WTC11 (cell line): ENCODE results near the gene CTSG. TPM values are rescaled to one million over a fixed set of nuclear protein-coding genes. Genes with fewer than 3 reads are reported as not detected.
"Not testable (repeated sequence)": the region's sequence is repeated elsewhere in the genome, so short reads cannot be mapped to it uniquely, and the experiment has no call there.

Experiments used
- ATAC-seq: fragments of 200-7000 bp; cut with Tn5 transposase; 2 replicates; pipeline ENCODE4 v1.10.0; 2021; ENCODE audit warnings: mild to moderate bottlenecking, moderate library complexity
- CTCF ChIA-PET: fragments of 300-600 bp; sonication (Branson Sonifier 250); formaldehyde crosslinking; loops from one replicate; lab custom pipeline; 2021; ENCODE audit warnings: antibody characterized with exemption; lab: Charles Lee
- POLR2A ChIA-PET: fragments of 350-600 bp; sonication (Branson Sonifier 250); formaldehyde crosslinking; loops from one replicate; lab custom pipeline; 2021; ENCODE audit warnings: antibody characterized with exemption; lab: Charles Lee
- DNase-seq: peaks from one replicate; pipeline ENCODE4 v3.0.0; 2021; ENCODE audit warnings: low spot score
- H3K27ac Mint-ChIP-seq: 2 replicates; pipeline ENCODE4 v1.8.0; 2021; ENCODE audit warnings: mixed read lengths
- H3K27me3 Mint-ChIP-seq: 2 replicates; pipeline ENCODE4 v1.8.0; 2021; ENCODE audit warnings: low read depth, mild to moderate bottlenecking, moderate library complexity, mixed read lengths
- H3K36me3 Mint-ChIP-seq: 2 replicates; pipeline ENCODE4 v1.8.0; 2021; ENCODE audit warnings: mixed read lengths
- H3K4me1 Mint-ChIP-seq: 2 replicates; pipeline ENCODE4 v1.8.0; 2022; ENCODE audit warnings: mixed read lengths
- H3K4me3 Mint-ChIP-seq: 2 replicates; pipeline ENCODE4 v1.8.0; 2021; ENCODE audit warnings: mild to moderate bottlenecking, moderate library complexity, mixed read lengths
- H3K9me3 Mint-ChIP-seq: 2 replicates; pipeline ENCODE4 v1.8.0; 2021; ENCODE audit warnings: mixed read lengths
- JAZF1 ChIP-seq: fragments of 250-450 bp; sonication (Bioruptor Pico); IDR thresholded peaks from 2 replicates; pipeline ENCODE4 v1.9.0; 2021; ENCODE audit warnings: moderate library complexity, mild to moderate bottlenecking, inconsistent platforms
- KAT7 ChIP-seq: sonication (generic); formaldehyde crosslinking; IDR thresholded peaks from 2 replicates; pipeline ENCODE4 v1.8.1; 2023; ENCODE audit warnings: missing genetic modification reagents, mild to moderate bottlenecking, borderline replicate concordance
- MYBL2 ChIP-seq: sonication (generic); formaldehyde crosslinking; IDR thresholded peaks from 2 replicates; pipeline ENCODE4 v1.8.1; 2023; ENCODE audit warnings: mild to moderate bottlenecking, moderate library complexity, missing genetic modification reagents
- NR1H2 ChIP-seq: sonication (generic); formaldehyde crosslinking; IDR thresholded peaks from 2 replicates; pipeline ENCODE4 v1.9.0; 2021; ENCODE audit warnings: mild to moderate bottlenecking, moderate library complexity, missing genetic modification reagents
- ZNF396 ChIP-seq: fragments of 250-450 bp; sonication (Bioruptor Pico); IDR thresholded peaks from 2 replicates; pipeline ENCODE4 v1.8.0; 2021; ENCODE audit warnings: mild to moderate bottlenecking, moderate library complexity, borderline replicate concordance
- ZNF423 ChIP-seq: fragments of 250-450 bp; sonication (Bioruptor Pico); IDR thresholded peaks from 2 replicates; pipeline ENCODE4 v2.1.2; 2022; ENCODE audit warnings: mild to moderate bottlenecking, moderate library complexity
- total RNA-seq: library from RNA; stranded (reverse); gene quantifications from 3 replicates; pipeline ENCODE4 v1.2.3, GENCODE V29; 2021
- TF ChIP-seq, protein P1 (sequence below): sonication (generic); formaldehyde crosslinking; IDR thresholded peaks from 2 replicates; pipeline ENCODE4 v1.8.0; 2022; ENCODE audit warnings: mild to moderate bottlenecking, missing genetic modification reagents
- TF ChIP-seq, protein P2 (sequence below): sonication (generic); formaldehyde crosslinking; IDR thresholded peaks from 2 replicates; pipeline ENCODE4 v1.8.1; 2022; ENCODE audit warnings: mild to moderate bottlenecking, moderate library complexity, missing genetic modification reagents
- TF ChIP-seq, protein P3 (sequence below): fragments of 250-450 bp; sonication (Bioruptor Pico); conservative IDR thresholded peaks from 2 replicates; pipeline ENCODE4 v1.9.0; 2021; ENCODE audit warnings: mild to moderate bottlenecking
- TF ChIP-seq, protein P4 (sequence below): sonication (generic); formaldehyde crosslinking; IDR thresholded peaks from 2 replicates; pipeline ENCODE4 v1.8.1; 2023; ENCODE audit warnings: mild to moderate bottlenecking, missing genetic modification reagents
- TF ChIP-seq, protein P5 (sequence below): sonication (generic); formaldehyde crosslinking; IDR thresholded peaks from 2 replicates; pipeline ENCODE4 v1.8.0; 2023; ENCODE audit warnings: missing genetic modification reagents
- TF ChIP-seq, protein P6 (sequence below): fragments of 250-450 bp; sonication (Bioruptor Pico); IDR thresholded peaks from 2 replicates; pipeline ENCODE4 v1.8.0; 2021; ENCODE audit warnings: mild to moderate bottlenecking

Gene CTSG
- total RNA-seq, 1 experiment from 2014 or later, result not detected

DNA sequence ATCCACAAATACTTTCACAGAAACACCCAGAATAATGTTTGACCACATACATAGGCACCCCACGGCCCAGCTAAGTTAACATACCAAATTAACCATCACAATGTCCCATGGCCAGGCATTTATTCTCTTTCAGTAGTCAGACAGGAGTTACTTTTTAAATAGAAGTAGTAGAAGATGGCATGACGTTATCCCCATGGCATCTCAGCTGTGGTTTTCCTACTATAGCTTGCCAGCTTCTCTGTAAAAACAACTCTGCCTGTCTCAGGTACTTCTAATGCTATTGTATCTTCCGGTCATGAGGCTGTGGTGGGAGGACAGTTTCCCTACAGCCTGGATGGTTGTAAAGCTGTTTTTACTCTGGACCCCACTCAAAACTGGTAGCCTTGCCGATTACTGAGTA is 19.3 kb downstream of the CTSG start:
- peaks cover 5% of the 10 kb centered on the region; the same call in 1 of the 2 replicates for H3K36me3 Mint-ChIP-seq
- peaks cover 35% of the 10 kb centered on the region for H3K9me3 Mint-ChIP-seq
- DNase-seq (no peak), ATAC-seq (no peak)
- H3K27me3 Mint-ChIP-seq, result peaks cover 4% of the 10 kb centered on the region
- H3K4me3 Mint-ChIP-seq, result no peak overlapping the region
- H3K27ac Mint-ChIP-seq, result no peak overlapping the region
- H3K4me1 Mint-ChIP-seq, result no peaks in the 10 kb centered on the region
- CTCF ChIA-PET, result no interaction called here
- TF ChIP-seq MYBL2 (CRISPR knock-in tag), result no peak
- TF ChIP-seq, protein P1, sequence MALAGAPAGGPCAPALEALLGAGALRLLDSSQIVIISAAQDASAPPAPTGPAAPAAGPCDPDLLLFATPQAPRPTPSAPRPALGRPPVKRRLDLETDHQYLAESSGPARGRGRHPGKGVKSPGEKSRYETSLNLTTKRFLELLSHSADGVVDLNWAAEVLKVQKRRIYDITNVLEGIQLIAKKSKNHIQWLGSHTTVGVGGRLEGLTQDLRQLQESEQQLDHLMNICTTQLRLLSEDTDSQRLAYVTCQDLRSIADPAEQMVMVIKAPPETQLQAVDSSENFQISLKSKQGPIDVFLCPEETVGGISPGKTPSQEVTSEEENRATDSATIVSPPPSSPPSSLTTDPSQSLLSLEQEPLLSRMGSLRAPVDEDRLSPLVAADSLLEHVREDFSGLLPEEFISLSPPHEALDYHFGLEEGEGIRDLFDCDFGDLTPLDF, result no peak
- TF ChIP-seq, protein P2, sequence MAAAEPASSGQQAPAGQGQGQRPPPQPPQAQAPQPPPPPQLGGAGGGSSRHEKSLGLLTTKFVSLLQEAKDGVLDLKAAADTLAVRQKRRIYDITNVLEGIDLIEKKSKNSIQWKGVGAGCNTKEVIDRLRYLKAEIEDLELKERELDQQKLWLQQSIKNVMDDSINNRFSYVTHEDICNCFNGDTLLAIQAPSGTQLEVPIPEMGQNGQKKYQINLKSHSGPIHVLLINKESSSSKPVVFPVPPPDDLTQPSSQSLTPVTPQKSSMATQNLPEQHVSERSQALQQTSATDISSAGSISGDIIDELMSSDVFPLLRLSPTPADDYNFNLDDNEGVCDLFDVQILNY (CRISPR knock-in tag), result no peak
- TF ChIP-seq KAT7, result no peak
- TF ChIP-seq NR1H2 (CRISPR knock-in tag), result no peak
- TF ChIP-seq, protein P3, sequence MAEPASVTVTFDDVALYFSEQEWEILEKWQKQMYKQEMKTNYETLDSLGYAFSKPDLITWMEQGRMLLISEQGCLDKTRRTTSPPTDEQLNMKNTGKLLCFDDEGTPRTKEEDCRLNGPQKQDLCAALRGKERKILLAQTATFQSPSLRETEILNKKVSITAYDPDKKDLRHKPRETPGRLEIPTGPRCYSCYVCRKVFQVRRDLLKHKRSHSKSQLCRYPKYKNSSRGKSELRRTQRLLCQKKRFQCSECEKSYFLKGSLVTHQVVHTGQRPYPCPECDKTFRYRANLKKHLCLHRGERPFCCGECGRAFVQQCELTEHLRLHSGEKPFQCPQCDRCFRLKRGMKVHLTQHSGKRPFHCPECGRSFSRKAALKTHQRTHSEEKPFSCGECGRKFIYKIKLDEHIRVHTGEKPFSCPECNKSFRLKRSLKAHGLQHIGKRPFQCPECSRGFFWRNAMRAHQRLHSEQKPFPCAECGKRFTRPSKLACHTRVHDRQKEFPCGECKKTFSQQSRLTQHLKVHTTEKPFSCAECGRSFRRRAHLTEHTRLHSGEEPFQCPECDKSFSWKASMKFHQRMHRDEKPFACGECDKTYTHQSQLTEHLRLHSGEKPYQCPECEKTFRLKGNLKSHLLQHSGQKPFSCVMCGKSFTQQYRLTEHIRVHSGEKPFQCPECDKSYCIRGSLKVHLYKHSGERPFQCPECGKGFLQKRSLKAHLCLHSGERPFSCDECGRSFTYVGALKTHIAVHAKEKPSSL, result no peak
- TF ChIP-seq ZNF423 (CRISPR knock-in tag), result no peak
- no peak for TF ChIP-seq ZNF396 (CRISPR knock-in tag)
- TF ChIP-seq, protein P4, sequence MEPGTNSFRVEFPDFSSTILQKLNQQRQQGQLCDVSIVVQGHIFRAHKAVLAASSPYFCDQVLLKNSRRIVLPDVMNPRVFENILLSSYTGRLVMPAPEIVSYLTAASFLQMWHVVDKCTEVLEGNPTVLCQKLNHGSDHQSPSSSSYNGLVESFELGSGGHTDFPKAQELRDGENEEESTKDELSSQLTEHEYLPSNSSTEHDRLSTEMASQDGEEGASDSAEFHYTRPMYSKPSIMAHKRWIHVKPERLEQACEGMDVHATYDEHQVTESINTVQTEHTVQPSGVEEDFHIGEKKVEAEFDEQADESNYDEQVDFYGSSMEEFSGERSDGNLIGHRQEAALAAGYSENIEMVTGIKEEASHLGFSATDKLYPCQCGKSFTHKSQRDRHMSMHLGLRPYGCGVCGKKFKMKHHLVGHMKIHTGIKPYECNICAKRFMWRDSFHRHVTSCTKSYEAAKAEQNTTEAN (CRISPR knock-in tag), result no peak
- POLR2A ChIA-PET, result no interaction called here

DNA sequence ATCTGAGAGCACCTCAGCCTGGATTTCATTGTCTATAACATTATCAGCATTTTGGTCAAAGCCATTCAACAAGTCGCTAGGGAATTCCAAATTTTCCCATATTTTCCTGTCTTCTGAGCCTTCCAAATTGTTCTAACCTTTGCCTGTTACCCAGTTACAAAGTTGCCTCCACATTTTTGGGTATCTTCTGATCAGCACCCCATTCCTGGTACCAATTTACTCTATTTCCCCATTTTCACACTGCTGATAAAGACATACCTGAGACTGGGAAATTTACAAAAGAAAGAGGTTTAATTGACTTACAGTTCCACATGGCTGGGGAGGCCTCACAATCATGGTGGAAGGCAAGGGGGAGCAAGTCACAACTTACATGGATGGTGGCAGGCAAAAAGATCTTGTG is 27.0 kb downstream of the CTSG start:
- DNase-seq, ATAC-seq, CTCF ChIA-PET, H3K4me3 Mint-ChIP-seq, H3K4me1 Mint-ChIP-seq, H3K27me3 Mint-ChIP-seq, H3K27ac Mint-ChIP-seq, POLR2A ChIA-PET: not testable (repeated sequence)
- Mint-ChIP-seq H3K36me3 (peaks cover 54% of the 10 kb centered on the region), H3K9me3 (peaks cover 81% of the 10 kb centered on the region)

DNA sequence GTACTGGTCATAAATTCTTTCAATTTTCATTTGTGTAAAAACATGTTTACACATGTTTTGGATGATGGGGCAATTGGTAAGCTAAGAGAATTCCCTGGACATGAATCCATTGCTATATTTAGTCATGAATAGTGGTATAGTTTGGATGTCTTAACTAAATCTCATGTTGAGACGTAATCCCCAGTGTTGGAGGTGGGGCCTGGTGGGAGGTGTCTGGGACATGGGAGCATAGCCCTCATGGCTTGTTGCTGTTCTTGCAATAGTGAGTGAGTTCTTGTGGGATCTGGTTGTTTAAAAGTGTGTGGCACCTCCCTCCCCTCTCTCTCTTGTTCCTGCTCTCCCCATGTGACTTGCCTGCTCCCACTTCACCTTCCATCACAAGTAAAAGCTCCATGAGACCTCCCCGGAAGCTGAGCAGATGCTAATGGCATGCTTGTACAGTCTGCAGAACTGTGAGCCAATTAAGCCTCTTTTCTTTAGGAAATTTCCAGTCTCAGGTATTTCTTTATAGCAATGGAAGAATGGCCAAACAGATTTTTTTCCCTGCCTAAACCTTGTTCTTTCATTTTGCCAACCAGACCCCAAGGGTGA is 33.6 kb downstream of the CTSG start:
- TF ChIP-seq ZNF423 (CRISPR knock-in tag) (no peak), JAZF1 (CRISPR knock-in tag) (no peak)
- TF ChIP-seq, protein P5, sequence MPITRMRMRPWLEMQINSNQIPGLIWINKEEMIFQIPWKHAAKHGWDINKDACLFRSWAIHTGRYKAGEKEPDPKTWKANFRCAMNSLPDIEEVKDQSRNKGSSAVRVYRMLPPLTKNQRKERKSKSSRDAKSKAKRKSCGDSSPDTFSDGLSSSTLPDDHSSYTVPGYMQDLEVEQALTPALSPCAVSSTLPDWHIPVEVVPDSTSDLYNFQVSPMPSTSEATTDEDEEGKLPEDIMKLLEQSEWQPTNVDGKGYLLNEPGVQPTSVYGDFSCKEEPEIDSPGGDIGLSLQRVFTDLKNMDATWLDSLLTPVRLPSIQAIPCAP (CRISPR knock-in tag), result no peak
- TF ChIP-seq, protein P6, sequence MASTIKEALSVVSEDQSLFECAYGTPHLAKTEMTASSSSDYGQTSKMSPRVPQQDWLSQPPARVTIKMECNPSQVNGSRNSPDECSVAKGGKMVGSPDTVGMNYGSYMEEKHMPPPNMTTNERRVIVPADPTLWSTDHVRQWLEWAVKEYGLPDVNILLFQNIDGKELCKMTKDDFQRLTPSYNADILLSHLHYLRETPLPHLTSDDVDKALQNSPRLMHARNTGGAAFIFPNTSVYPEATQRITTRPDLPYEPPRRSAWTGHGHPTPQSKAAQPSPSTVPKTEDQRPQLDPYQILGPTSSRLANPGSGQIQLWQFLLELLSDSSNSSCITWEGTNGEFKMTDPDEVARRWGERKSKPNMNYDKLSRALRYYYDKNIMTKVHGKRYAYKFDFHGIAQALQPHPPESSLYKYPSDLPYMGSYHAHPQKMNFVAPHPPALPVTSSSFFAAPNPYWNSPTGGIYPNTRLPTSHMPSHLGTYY (CRISPR knock-in tag), result no peak
- POLR2A ChIA-PET, result no interaction called here
- H3K36me3 Mint-ChIP-seq, result peaks cover 48% of the 10 kb centered on the region
- peaks cover 72% of the 10 kb centered on the region for H3K9me3 Mint-ChIP-seq
- H3K4me1 Mint-ChIP-seq, result no peaks in the 10 kb centered on the region
- H3K4me3 Mint-ChIP-seq, result no peak overlapping the region
- no peaks in the 10 kb centered on the region; the same call in 1 of the 2 replicates for H3K27me3 Mint-ChIP-seq
- no peak overlapping the region for H3K27ac Mint-ChIP-seq
- ATAC-seq (no peak), DNase-seq (no peak)
- CTCF ChIA-PET, result no interaction called here
